ENCODE measurements around the gene LMF1. TPM values are rescaled to one million over a fixed set of nuclear protein-coding genes. Genes with fewer than 3 reads are reported as not detected.

Gene LMF1
- total and polyA plus RNA-seq, 2 experiments from 2014 or later, result 18.8 to 41.6 TPM

DNA sequence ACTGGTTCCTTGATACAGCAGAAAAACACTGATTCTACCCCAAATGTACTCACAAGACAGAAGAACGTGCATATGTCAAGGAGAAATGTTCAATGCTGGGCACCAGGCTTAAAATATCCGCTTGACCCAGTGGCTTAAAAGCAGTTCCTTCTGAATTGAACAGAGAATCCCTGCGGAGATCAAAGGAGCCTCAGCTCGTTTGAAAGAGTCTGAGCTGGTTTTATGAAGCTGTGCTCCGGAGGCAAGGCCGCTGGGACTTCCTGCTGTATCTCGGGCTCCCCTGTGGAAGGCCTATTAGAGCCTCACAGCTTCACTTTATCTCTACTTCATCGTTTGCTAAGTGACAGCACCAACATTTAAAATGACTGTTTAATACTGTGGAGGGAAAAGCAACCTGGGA, 2.2 kb downstream of the LMF1 start:
- TF ChIP-seq, protein P1, sequence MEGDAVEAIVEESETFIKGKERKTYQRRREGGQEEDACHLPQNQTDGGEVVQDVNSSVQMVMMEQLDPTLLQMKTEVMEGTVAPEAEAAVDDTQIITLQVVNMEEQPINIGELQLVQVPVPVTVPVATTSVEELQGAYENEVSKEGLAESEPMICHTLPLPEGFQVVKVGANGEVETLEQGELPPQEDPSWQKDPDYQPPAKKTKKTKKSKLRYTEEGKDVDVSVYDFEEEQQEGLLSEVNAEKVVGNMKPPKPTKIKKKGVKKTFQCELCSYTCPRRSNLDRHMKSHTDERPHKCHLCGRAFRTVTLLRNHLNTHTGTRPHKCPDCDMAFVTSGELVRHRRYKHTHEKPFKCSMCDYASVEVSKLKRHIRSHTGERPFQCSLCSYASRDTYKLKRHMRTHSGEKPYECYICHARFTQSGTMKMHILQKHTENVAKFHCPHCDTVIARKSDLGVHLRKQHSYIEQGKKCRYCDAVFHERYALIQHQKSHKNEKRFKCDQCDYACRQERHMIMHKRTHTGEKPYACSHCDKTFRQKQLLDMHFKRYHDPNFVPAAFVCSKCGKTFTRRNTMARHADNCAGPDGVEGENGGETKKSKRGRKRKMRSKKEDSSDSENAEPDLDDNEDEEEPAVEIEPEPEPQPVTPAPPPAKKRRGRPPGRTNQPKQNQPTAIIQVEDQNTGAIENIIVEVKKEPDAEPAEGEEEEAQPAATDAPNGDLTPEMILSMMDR (IDR thresholded peaks at IDR 0.05; ENCODE audit: low read depth, low read length), result no peak
- DNase-seq (ENCODE audit: low read depth in 1 of 2, low spot score in 1 of 2), result no peak
- Histone ChIP-seq H3K9me3 (ENCODE audit: low read depth) (no peaks in the 10 kb centered on the region), H3K4me1 (ENCODE audit: low read depth) (peaks cover 3% of the 10 kb centered on the region), H3K27me3 (no peaks in the 10 kb centered on the region), H3K36me3 (no peaks in the 10 kb centered on the region), H3K4me3 (no peak overlapping the region), H3K27ac (no peak overlapping the region)

GRCh38 chr16:967546-968295, 3.1 kb downstream of the LMF1 start:
- no peak overlapping the region for H3K4me3 ChIP-seq
- H3K36me3 ChIP-seq, result no peaks in the 10 kb centered on the region
- no peak for DNase-seq (ENCODE audit: low read depth in 1 of 2, low spot score in 1 of 2)
- peaks cover 3% of the 10 kb centered on the region for H3K4me1 ChIP-seq (ENCODE audit: low read depth)
- H3K27ac ChIP-seq, result no peak overlapping the region
- H3K27me3 ChIP-seq, result no peaks in the 10 kb centered on the region
- H3K9me3 ChIP-seq (ENCODE audit: low read depth), result no peaks in the 10 kb centered on the region
- TF ChIP-seq, protein P1 (IDR thresholded peaks at IDR 0.05; ENCODE audit: low read depth, low read length), result no peak

DNA sequence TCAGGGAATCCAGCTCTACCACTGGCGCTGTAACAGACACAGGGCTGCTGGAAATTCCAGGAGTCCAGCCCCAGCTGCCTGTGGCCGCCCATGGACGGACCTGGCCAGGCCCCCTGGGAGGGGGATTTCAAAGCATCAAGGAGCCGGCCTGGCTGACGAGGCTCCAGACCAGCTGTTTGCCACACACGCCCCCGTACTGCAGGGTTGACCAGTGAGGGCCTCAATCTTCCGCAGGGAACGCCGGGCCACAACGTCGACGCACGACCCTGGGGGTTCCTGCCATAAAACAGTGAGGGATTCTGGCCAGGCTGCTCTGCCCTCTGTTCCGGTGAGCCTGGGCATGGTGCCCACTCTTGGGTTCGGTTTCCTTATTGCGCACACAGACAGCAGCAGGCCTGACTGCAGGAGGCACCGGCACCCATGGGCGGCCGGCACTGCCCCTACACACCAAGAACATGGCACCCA, 3.7 kb downstream of the LMF1 start:
- TF ChIP-seq, protein P1 (IDR thresholded peaks at IDR 0.05; ENCODE audit: low read depth, low read length), result no peak
- no peak overlapping the region for H3K27ac ChIP-seq
- H3K9me3 ChIP-seq (ENCODE audit: low read depth), result no peaks in the 10 kb centered on the region
- H3K27me3 ChIP-seq, result no peaks in the 10 kb centered on the region
- no peak overlapping the region for H3K4me3 ChIP-seq
- peaks cover 3% of the 10 kb centered on the region for H3K4me1 ChIP-seq (ENCODE audit: low read depth)
- H3K36me3 ChIP-seq, result no peaks in the 10 kb centered on the region
- no peak for DNase-seq (ENCODE audit: low read depth in 1 of 2, low spot score in 1 of 2)

GRCh38 chr16:966505-966904, 4.3 kb downstream of the LMF1 start:
- no peak for DNase-seq (ENCODE audit: low read depth in 1 of 2, low spot score in 1 of 2)
- TF ChIP-seq, protein P1 (IDR thresholded peaks at IDR 0.05; ENCODE audit: low read depth, low read length), result no peak
- Histone ChIP-seq H3K4me3 (no peak overlapping the region), H3K27ac (no peak overlapping the region), H3K27me3 (no peaks in the 10 kb centered on the region), H3K36me3 (no peaks in the 10 kb centered on the region), H3K9me3 (ENCODE audit: low read depth) (no peaks in the 10 kb centered on the region), H3K4me1 (ENCODE audit: low read depth) (peaks cover 3% of the 10 kb centered on the region)

- Histone ChIP-seq H3K27me3 (no peaks in the 10 kb centered on the region), H3K4me1 (ENCODE audit: low read depth) (peaks cover 3% of the 10 kb centered on the region), H3K27ac (no peak overlapping the region), H3K4me3 (no peak overlapping the region), H3K9me3 (ENCODE audit: low read depth) (no peaks in the 10 kb centered on the region), H3K36me3 (no peaks in the 10 kb centered on the region)
- DNase-seq (ENCODE audit: low read depth in 1 of 2, low spot score in 1 of 2), result no peak
- TF ChIP-seq, protein P1 (IDR thresholded peaks at IDR 0.05; ENCODE audit: low read depth, low read length), result no peak
Measured at GRCh38 chr16:966035-966434, 4.7 kb downstream of the LMF1 start.
